Neural progenitor cell (in vitro differentiated cells): ENCODE measurements around the gene SEC16A.

ENCODE experiments used
- CTCF ChIP-seq: fragments of 200-600 bp; sonication (generic); IDR thresholded peaks from 2 replicates; pipeline ENCODE4 v1.5.1; 2017; ENCODE audit warnings: antibody characterized with exemption, mild to moderate bottlenecking
- EZH2 ChIP-seq: fragments of 200-600 bp; sonication (generic); IDR thresholded peaks from 2 replicates; pipeline ENCODE4 v1.6.1; 2017; ENCODE audit warnings: antibody characterized with exemption, mild to moderate bottlenecking, moderate library complexity
- EZH2phosphoT487 ChIP-seq: fragments of 200-600 bp; sonication (generic); IDR thresholded peaks from 2 replicates; pipeline ENCODE4 v1.6.1; 2017; ENCODE audit warnings: antibody characterized with exemption

GRCh38 chr9:136433043-136433715, 49.7 kb downstream of the SEC16A start:
- no peak for TF ChIP-seq CTCF
- no peak for TF ChIP-seq EZH2
- no peak for TF ChIP-seq EZH2phosphoT487
